GM19043 (cell line): ENCODE measurements around the gene EID2.
A peak's percentile ranks its signal among the peaks of the same experiment; 100 is the strongest.

Experiments used
- ATAC-seq: cut with Tn5 transposase; IDR thresholded peaks from one replicate; pipeline ENCODE4 v1.9.1; 2021; ENCODE audit warnings: low read depth; ENCODE audit not compliant: unreplicated experiment

Gene EID2

GRCh38 chr19:39539518-39540332 is at the start of gene EID2:
TSS of gene EID2 (minus strand) at chr19:39540161. CDS start at chr19:39540079, 82 bp downstream.
- peak; percentile 83 for ATAC-seq

GRCh38 chr19:39588066-39588465 is 48.1 kb upstream of the EID2 start:
- no peak for ATAC-seq

GRCh38 chr19:39587496-39587895 is 47.5 kb upstream of the EID2 start:
- no peak for ATAC-seq

- no peak for ATAC-seq
Measured at GRCh38 chr19:39582891-39583625, 43.1 kb upstream of the EID2 start.

- no peak for ATAC-seq
Measured at GRCh38 chr19:39582442-39582841, 42.5 kb upstream of the EID2 start.

GRCh38 chr19:39568604-39569003 is 28.6 kb upstream of the EID2 start:
- no peak for ATAC-seq

- ATAC-seq, result no peak
Measured at GRCh38 chr19:39566064-39566463, 26.1 kb upstream of the EID2 start.

- no peak for ATAC-seq
Measured at GRCh38 chr19:39563408-39563807, 23.4 kb upstream of the EID2 start.

GRCh38 chr19:39558624-39559117 is 18.7 kb upstream of the EID2 start:
- ATAC-seq, result no peak

GRCh38 chr19:39557811-39558623 is 18.1 kb upstream of the EID2 start:
- no peak for ATAC-seq

GRCh38 chr19:39555883-39556282 is 15.9 kb upstream of the EID2 start:
- no peak for ATAC-seq

- no peak for ATAC-seq
Measured at GRCh38 chr19:39554701-39555311, 14.8 kb upstream of the EID2 start.

- no peak for ATAC-seq
Measured at GRCh38 chr19:39553082-39553652, 13.2 kb upstream of the EID2 start.

GRCh38 chr19:39550197-39550596 is 10.2 kb upstream of the EID2 start:
- no peak for ATAC-seq

- no peak for ATAC-seq
Measured at GRCh38 chr19:39546599-39546998, 6.6 kb upstream of the EID2 start.

GRCh38 chr19:39544911-39545310 is 5.0 kb upstream of the EID2 start:
- ATAC-seq, result no peak

GRCh38 chr19:39544226-39544903 is 4.4 kb upstream of the EID2 start:
- no peak for ATAC-seq

GRCh38 chr19:39543477-39543857 is 3.5 kb upstream of the EID2 start:
- ATAC-seq, result no peak

GRCh38 chr19:39542206-39542605 is 2.2 kb upstream of the EID2 start:
- ATAC-seq, result no peak

- ATAC-seq, result no peak
Measured at GRCh38 chr19:39540333-39540673, 342 bp upstream of the EID2 start.
